ENCODE data around the gene MICAL3.

Gene MICAL3

GRCh38 chr22:17982572-17983141 is 41.7 kb downstream of the MICAL3 start:
- DNase-seq (ENCODE audit: low read depth in 1 of 2, low spot score in 1 of 2) = no peak
- TF ChIP-seq SPI1 (IDR thresholded peaks at IDR 0.05; ENCODE audit: borderline replicate concordance, low read depth) = no peak
- H3K27me3 ChIP-seq (ENCODE audit: insufficient read depth, poor library complexity, severe bottlenecking) = no peaks in the 10 kb centered on the region
- no peak overlapping the region for H3K27ac ChIP-seq (replicated peaks)
- H3K4me3 ChIP-seq (replicated peaks; ENCODE audit: insufficient read depth, low read length) = no peak overlapping the region

GRCh38 chr22:17981497-17981896 is 42.9 kb downstream of the MICAL3 start:
- Histone ChIP-seq H3K27me3 (ENCODE audit: insufficient read depth, poor library complexity, severe bottlenecking) (no peaks in the 10 kb centered on the region), H3K4me3 (replicated peaks; ENCODE audit: insufficient read depth, low read length) (no peak overlapping the region), H3K27ac (replicated peaks) (no peak overlapping the region)
- DNase-seq (ENCODE audit: low read depth in 1 of 2, low spot score in 1 of 2) = no peak
- TF ChIP-seq CTCF (IDR thresholded peaks at IDR 0.05; ENCODE audit: insufficient read depth, low read length) = no peak
- TF ChIP-seq SPI1 (IDR thresholded peaks at IDR 0.05; ENCODE audit: borderline replicate concordance, low read depth) = no peak
- no peak for TF ChIP-seq POLR2AphosphoS5 (IDR thresholded peaks at IDR 0.05; ENCODE audit: low read depth)
- no peak for TF ChIP-seq GABPA (IDR thresholded peaks at IDR 0.05; ENCODE audit: low read depth)
- TF ChIP-seq REST (IDR thresholded peaks at IDR 0.05; ENCODE audit: insufficient replicate concordance, low read depth) = no peak

- DNase-seq (ENCODE audit: low read depth in 1 of 2, low spot score in 1 of 2) = peak; percentile 28 to 79
- no peak for TF ChIP-seq SPI1 (IDR thresholded peaks at IDR 0.05; ENCODE audit: borderline replicate concordance, low read depth)
- peak; percentile 47; the same call in 1 of the 2 replicates for TF ChIP-seq POLR2AphosphoS5 (IDR thresholded peaks at IDR 0.05; ENCODE audit: low read depth)
- peak; percentile 41; the same call in 1 of the 2 replicates for TF ChIP-seq GABPA (IDR thresholded peaks at IDR 0.05; ENCODE audit: low read depth)
- no peak for TF ChIP-seq REST (IDR thresholded peaks at IDR 0.05; ENCODE audit: insufficient replicate concordance, low read depth)
- no peak overlapping the region for H3K27ac ChIP-seq (replicated peaks)
- no peaks in the 10 kb centered on the region for H3K27me3 ChIP-seq (ENCODE audit: insufficient read depth, poor library complexity, severe bottlenecking)
- no peak overlapping the region for H3K4me3 ChIP-seq (replicated peaks; ENCODE audit: insufficient read depth, low read length)
Measured at GRCh38 chr22:17980638-17981051, 43.7 kb downstream of the MICAL3 start.

GRCh38 chr22:17980015-17980590 is 44.3 kb downstream of the MICAL3 start:
- no peak overlapping the region for H3K27ac ChIP-seq (replicated peaks)
- no peak overlapping the region for H3K4me3 ChIP-seq (replicated peaks; ENCODE audit: insufficient read depth, low read length)
- TF ChIP-seq GABPA (IDR thresholded peaks at IDR 0.05; ENCODE audit: low read depth) (no peak), REST (IDR thresholded peaks at IDR 0.05; ENCODE audit: insufficient replicate concordance, low read depth) (no peak), CTCF (IDR thresholded peaks at IDR 0.05; ENCODE audit: insufficient read depth, low read length) (no peak), POLR2AphosphoS5 (IDR thresholded peaks at IDR 0.05; ENCODE audit: low read depth) (no peak), SPI1 (IDR thresholded peaks at IDR 0.05; ENCODE audit: borderline replicate concordance, low read depth) (no peak)
- DNase-seq (ENCODE audit: low read depth in 1 of 2, low spot score in 1 of 2) = no peak
- no peaks in the 10 kb centered on the region for H3K27me3 ChIP-seq (ENCODE audit: insufficient read depth, poor library complexity, severe bottlenecking)
